ENCODE results near the gene GRHL1.

DNA sequence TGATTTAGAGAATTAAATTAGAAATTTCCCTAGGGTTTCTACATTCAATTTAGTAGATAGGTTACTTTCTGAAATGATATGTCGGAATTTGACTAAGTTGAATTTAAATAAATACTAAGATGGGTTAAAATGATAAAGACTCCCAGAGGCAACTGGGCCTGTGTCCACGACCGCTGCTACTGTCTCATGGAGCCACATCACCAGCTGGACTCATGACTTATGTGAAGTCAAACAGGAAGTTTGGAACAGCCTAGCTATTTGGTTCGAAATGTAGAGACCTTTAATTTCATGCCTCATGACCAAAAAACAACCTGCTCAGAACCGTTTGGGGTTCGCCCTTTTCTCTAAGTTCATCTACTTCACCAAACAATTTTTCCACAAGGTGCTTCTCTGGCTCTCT, 22.2 kb downstream of the GRHL1 start:
- TF ChIP-seq, protein P1, sequence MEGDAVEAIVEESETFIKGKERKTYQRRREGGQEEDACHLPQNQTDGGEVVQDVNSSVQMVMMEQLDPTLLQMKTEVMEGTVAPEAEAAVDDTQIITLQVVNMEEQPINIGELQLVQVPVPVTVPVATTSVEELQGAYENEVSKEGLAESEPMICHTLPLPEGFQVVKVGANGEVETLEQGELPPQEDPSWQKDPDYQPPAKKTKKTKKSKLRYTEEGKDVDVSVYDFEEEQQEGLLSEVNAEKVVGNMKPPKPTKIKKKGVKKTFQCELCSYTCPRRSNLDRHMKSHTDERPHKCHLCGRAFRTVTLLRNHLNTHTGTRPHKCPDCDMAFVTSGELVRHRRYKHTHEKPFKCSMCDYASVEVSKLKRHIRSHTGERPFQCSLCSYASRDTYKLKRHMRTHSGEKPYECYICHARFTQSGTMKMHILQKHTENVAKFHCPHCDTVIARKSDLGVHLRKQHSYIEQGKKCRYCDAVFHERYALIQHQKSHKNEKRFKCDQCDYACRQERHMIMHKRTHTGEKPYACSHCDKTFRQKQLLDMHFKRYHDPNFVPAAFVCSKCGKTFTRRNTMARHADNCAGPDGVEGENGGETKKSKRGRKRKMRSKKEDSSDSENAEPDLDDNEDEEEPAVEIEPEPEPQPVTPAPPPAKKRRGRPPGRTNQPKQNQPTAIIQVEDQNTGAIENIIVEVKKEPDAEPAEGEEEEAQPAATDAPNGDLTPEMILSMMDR (IDR thresholded peaks at IDR 0.05) = no peak
- no peak for TF ChIP-seq POLR2A (IDR thresholded peaks at IDR 0.05)
